HepG2 (cell line): ENCODE data around the gene FLAD1. TPM values are rescaled to one million over a fixed set of nuclear protein-coding genes. Genes with fewer than 3 reads are reported as not detected.

Experiments used
- CBX5 ChIP-seq: sonication (generic); formaldehyde crosslinking; IDR thresholded peaks from 2 replicates; pipeline ENCODE4 v1.4.0; 2020; ENCODE audit warnings: missing genetic modification reagents, borderline replicate concordance
- GATA4 ChIP-seq: sonication (generic); IDR thresholded peaks from 2 replicates; pipeline ENCODE4 v1.6.1; 2016; ENCODE audit warnings: antibody characterized with exemption, low read depth, borderline replicate concordance
- HMGA1 ChIP-seq: sonication (generic); formaldehyde crosslinking; conservative IDR thresholded peaks from 2 replicates; pipeline ENCODE4 v1.4.0; 2020; ENCODE audit warnings: missing genetic modification reagents
- NFIC ChIP-seq: IDR thresholded peaks from 2 replicates; pipeline ENCODE4 v1.6.1; 2012; ENCODE audit warnings: mild to moderate bottlenecking, low read length, inconsistent platforms
- THAP11 ChIP-seq: IDR thresholded peaks from 2 replicates; pipeline ENCODE4 v1.6.1; 2016; ENCODE audit warnings: missing biosample characterization, missing genetic modification reagents
- THAP7 ChIP-seq: sonication (generic); formaldehyde crosslinking; IDR thresholded peaks from 2 replicates; pipeline ENCODE4 v1.8.1; 2023; ENCODE audit warnings: mild to moderate bottlenecking, missing genetic modification reagents
- ZBTB40 ChIP-seq, 2 experiments: fragments of 450-650 bp in 1 of 2; sonication (generic) in 1 of 2; formaldehyde crosslinking in 1 of 2; IDR thresholded peaks; 2 replicates each; pipeline versions ENCODE4 v1.6.1 to v1.8.0; 2016 to 2022; ENCODE audit warnings: antibody characterized with exemption in 1 of 2, mild to moderate bottlenecking in 1 of 2, missing genetic modification reagents in 1 of 2
- ZBTB46 ChIP-seq: sonication (generic); formaldehyde crosslinking; IDR thresholded peaks from 2 replicates; pipeline ENCODE4 v1.4.0; 2020; ENCODE audit warnings: mild to moderate bottlenecking, missing genetic modification reagents, borderline replicate concordance
- ZFYVE20 ChIP-seq: sonication (generic); formaldehyde crosslinking; IDR thresholded peaks from 2 replicates; pipeline ENCODE4 v1.8.0; 2023; ENCODE audit warnings: low read depth, mild to moderate bottlenecking, moderate library complexity, missing genetic modification reagents, borderline replicate concordance
- ZNF572 ChIP-seq: sonication (generic); formaldehyde crosslinking; IDR thresholded peaks from 2 replicates; pipeline ENCODE4 v1.5.1; 2020; ENCODE audit warnings: mild to moderate bottlenecking, missing genetic modification reagents
- ZNF770 ChIP-seq: sonication (generic); formaldehyde crosslinking; IDR thresholded peaks from 2 replicates; pipeline ENCODE4 v1.5.0; 2020; ENCODE audit warnings: mild to moderate bottlenecking, missing genetic modification reagents
- ZNF800 ChIP-seq: sonication (generic); formaldehyde crosslinking; IDR thresholded peaks from 2 replicates; pipeline ENCODE4 v1.4.0; 2020; ENCODE audit warnings: missing genetic modification reagents
- polyA plus RNA-seq, 8 experiments: library from polyadenylated mRNA; depleted of rRNA in 3 of 8; stranded (reverse) in 7 of 8; unstranded in 1 of 8; fragments of >200 nt; fragmentation: Illumina TruSeq in 4 of 8; extraction: Trizol in 4 of 8; gene quantifications; 2 replicates each; pipeline versions ENCODE4 v1.2.1 to v1.2.3, GENCODE V29; 2011 to 2016; ENCODE audit warnings: low read depth in 4 of 8, missing spikeins in 1 of 8, mixed read lengths in 1 of 8; ENCODE audit not compliant: insufficient read depth in 1 of 8
- total RNA-seq, 5 experiments: library from RNA; depleted of rRNA; stranded (reverse); fragments of >200 nt; fragmentation: Illumina TruSeq; extraction: Trizol; gene quantifications; 2 replicates each; pipeline ENCODE4 v1.2.3, GENCODE V29; 2016; ENCODE audit warnings: low read depth in 1 of 5

The FLAD1 gene
- total and polyA plus RNA-seq, 2 of the 13 experiments (the other 11 are each of a cell fraction or from before 2014, with no cell fraction given), result 25.9 to 32.8 TPM

- peak; percentile 94 for TF ChIP-seq ZBTB40 (IDR thresholded peaks at IDR 0.05)
- peak; percentile 99 for TF ChIP-seq ZBTB40 (CRISPR knock-in tag; IDR thresholded peaks at IDR 0.05)
- TF ChIP-seq THAP7 (CRISPR knock-in tag), result 0 out of 2 replicates have a peak, but pooled peaks have one; percentile 8
- TF ChIP-seq GATA4, result 0 out of 2 replicates have a peak, but pooled peaks have one; percentile 31
- TF ChIP-seq ZNF770 (CRISPR knock-in tag), result no peak; the same call in 1 of the 2 replicates
- TF ChIP-seq NFIC, result no peak
- no peak for TF ChIP-seq ZNF800
- TF ChIP-seq THAP11 (CRISPR knock-in tag), result peak; percentile 89
- TF ChIP-seq ZBTB46, result no peak
- TF ChIP-seq ZNF572 (CRISPR knock-in tag), result no peak
- no peak for TF ChIP-seq HMGA1 (CRISPR knock-in tag)
- no peak for TF ChIP-seq CBX5 (CRISPR knock-in tag)
- TF ChIP-seq ZFYVE20 (CRISPR knock-in tag), result no peak
Observed at GRCh38 chr1:154974102-154974807, 8.9 kb upstream of the FLAD1 start, which contains the start of gene CKS1B (continued).
